GM23338 (cell line): Measurements from ENCODE around the gene RHEX. TPM values are rescaled to one million over a fixed set of nuclear protein-coding genes. Genes with fewer than 3 reads are reported as not detected.

ENCODE experiments used
- ATAC-seq: fragments of 200-7000 bp; cut with Tn5 transposase; 3 replicates; pipeline ENCODE4 v1.9.1; 2020
- DNase-seq: peaks from one replicate; pipeline ENCODE4 v3.0.0-alpha.2; 2015; ENCODE audit warnings: low spot score
- H2AFZ ChIP-seq: fragments of 200-600 bp; sonication (generic); 2 replicates; pipeline ENCODE4 v1.8.0; 2016; ENCODE audit warnings: antibody characterized with exemption, mild to moderate bottlenecking, moderate library complexity
- H3F3A ChIP-seq: fragments of 200-600 bp; sonication (generic); replicated peaks from 2 replicates; pipeline ENCODE4 v1.8.0; 2017; ENCODE audit warnings: antibody characterized with exemption, mixed run types, low read depth
- H3K27ac ChIP-seq: fragments of 200-600 bp; sonication (generic); 2 replicates; pipeline ENCODE4 v1.6.1; 2016; ENCODE audit warnings: low read depth
- H3K27me3 ChIP-seq: fragments of 200-600 bp; sonication (generic); 2 replicates; pipeline ENCODE4 v1.8.0; 2016; ENCODE audit warnings: mild to moderate bottlenecking, mixed run types, moderate library complexity; ENCODE audit not compliant: insufficient read depth
- H3K36me3 ChIP-seq: fragments of 200-600 bp; sonication (generic); 2 replicates; pipeline ENCODE4 v1.8.0; 2016; ENCODE audit warnings: mild to moderate bottlenecking; ENCODE audit not compliant: insufficient read depth
- H3K4me1 ChIP-seq: fragments of 200-600 bp; sonication (generic); 2 replicates; pipeline ENCODE4 v1.8.0; 2016; ENCODE audit warnings: mild to moderate bottlenecking, moderate library complexity; ENCODE audit not compliant: insufficient read depth
- H3K4me2 ChIP-seq: fragments of 200-600 bp; sonication (generic); 2 replicates; pipeline ENCODE4 v1.7.1; 2017; ENCODE audit warnings: mixed run types
- H3K4me3 ChIP-seq: fragments of 200-600 bp; sonication (generic); 2 replicates; pipeline ENCODE4 v1.6.1; 2016; ENCODE audit warnings: mixed run types
- H3K79me2 ChIP-seq: fragments of 200-600 bp; sonication (generic); replicated peaks from 2 replicates; pipeline ENCODE4 v1.8.0; 2017; ENCODE audit warnings: mild to moderate bottlenecking; ENCODE audit not compliant: insufficient read depth
- H3K9me2 ChIP-seq: fragments of 200-600 bp; sonication (generic); 2 replicates; pipeline ENCODE4 v1.8.0; 2017; ENCODE audit not compliant: insufficient read depth
- H4K20me1 ChIP-seq: fragments of 200-600 bp; sonication (generic); replicated peaks from 2 replicates; pipeline ENCODE4 v1.8.0; 2017; ENCODE audit warnings: mild to moderate bottlenecking; ENCODE audit not compliant: insufficient read depth
- H3K27ac Mint-ChIP-seq: 2 replicates; pipeline ENCODE4 v1.8.0; 2020; ENCODE audit warnings: inconsistent platforms, mild to moderate bottlenecking, moderate library complexity, mixed read lengths
- H3K27me3 Mint-ChIP-seq: 3 replicates; pipeline ENCODE4 v1.8.0; 2022; ENCODE audit warnings: low read depth, mild to moderate bottlenecking, moderate library complexity, mixed read lengths, inconsistent platforms; ENCODE audit not compliant: insufficient read depth, poor library complexity
- H3K36me3 Mint-ChIP-seq: 3 replicates; pipeline ENCODE4 v1.8.0; 2021; ENCODE audit warnings: low read depth, mild to moderate bottlenecking, inconsistent platforms, moderate library complexity, mixed read lengths
- H3K4me1 Mint-ChIP-seq: 3 replicates; pipeline ENCODE4 v1.8.0; 2020; ENCODE audit warnings: mild to moderate bottlenecking, inconsistent platforms, mixed read lengths
- H3K4me3 Mint-ChIP-seq: 3 replicates; pipeline ENCODE4 v1.8.0; 2021; ENCODE audit warnings: moderate library complexity, mild to moderate bottlenecking, inconsistent platforms, mixed read lengths
- H3K9me3 Mint-ChIP-seq: 3 replicates; pipeline ENCODE4 v1.8.0; 2020; ENCODE audit warnings: moderate library complexity, mild to moderate bottlenecking, inconsistent platforms, mixed read lengths
- CREB1 ChIP-seq: fragments of 250-450 bp; sonication (Bioruptor Pico); IDR thresholded peaks from 2 replicates; pipeline ENCODE4 v1.5.0; 2020; ENCODE audit warnings: low read depth, mild to moderate bottlenecking, moderate library complexity
- CTCF ChIP-seq, 2 experiments: fragments of 200-600 bp in 1 of 2; sonication (generic) in 1 of 2; conservative IDR thresholded peaks; 2 replicates each; pipeline versions ENCODE4 v1.5.1 to v1.6.1; 2016 to 2017; ENCODE audit warnings: antibody characterized with exemption in 2 of 2, low read depth in 2 of 2, mild to moderate bottlenecking in 2 of 2, moderate library complexity in 1 of 2
- ETS1 ChIP-seq: IDR thresholded peaks from 2 replicates; pipeline ENCODE4 v1.6.1; 2016; ENCODE audit warnings: antibody characterized with exemption
- EZH2 ChIP-seq: fragments of 200-600 bp; sonication (generic); IDR thresholded peaks from one replicate; pipeline ENCODE4 v1.8.0; 2017; ENCODE audit warnings: antibody characterized with exemption, mild to moderate bottlenecking, low read depth; ENCODE audit not compliant: unreplicated experiment
- EZH2phosphoT487 ChIP-seq: fragments of 200-600 bp; sonication (generic); IDR thresholded peaks from one replicate; pipeline ENCODE4 v1.8.1; 2018; ENCODE audit warnings: antibody characterized with exemption; ENCODE audit not compliant: unreplicated experiment
- JUNB ChIP-seq: IDR thresholded peaks from one replicate; pipeline ENCODE4 v1.6.1; 2016; ENCODE audit warnings: antibody characterized with exemption; ENCODE audit not compliant: unreplicated experiment
- REST ChIP-seq: IDR thresholded peaks from one replicate; pipeline ENCODE4 v1.6.1; 2018; ENCODE audit warnings: antibody characterized with exemption; ENCODE audit not compliant: unreplicated experiment
- ZNF114 ChIP-seq: fragments of 250-450 bp; sonication (Bioruptor Pico); IDR thresholded peaks from 2 replicates; pipeline ENCODE4 v1.5.0; 2020; ENCODE audit warnings: mild to moderate bottlenecking, moderate library complexity
- ZNF331 ChIP-seq: fragments of 250-450 bp; sonication (Bioruptor Pico); IDR thresholded peaks from 2 replicates; pipeline ENCODE4 v1.5.0; 2020; ENCODE audit warnings: low read depth, mild to moderate bottlenecking, moderate library complexity
- ZNF462 ChIP-seq: fragments of 250-450 bp; sonication (Bioruptor Pico); IDR thresholded peaks from 2 replicates; pipeline ENCODE4 v1.5.0; 2020; ENCODE audit warnings: mild to moderate bottlenecking, moderate library complexity
- polyA plus RNA-seq: library from polyadenylated mRNA; unstranded; fragments of >200 nt; fragmentation: Nextera tagmentation; extraction: Ambion mirVana; gene quantifications from 2 replicates; pipeline ENCODE4 v1.2.1, GENCODE V29; 2016
- total RNA-seq: library from RNA; depleted of rRNA; stranded (reverse); fragments of >200 nt; shearing (Covaris generic); gene quantifications from 2 replicates; pipeline ENCODE4 v1.2.3, GENCODE V29; 2014

RHEX gene
- total and polyA plus RNA-seq, 2 experiments from 2014 or later, result not detected

GRCh38 chr1:206048582-206048981 is 4.4 kb upstream of the RHEX start (continued):
- TF ChIP-seq CTCF (conservative IDR thresholded peaks at IDR 0.05; ENCODE audit: low read depth in 2 of 2) (no peak), CREB1 (CRISPR knock-in tag) (no peak)

- no peaks in the 10 kb centered on the region for H3F3A ChIP-seq
- no peaks in the 10 kb centered on the region for H3K27me3 ChIP-seq
- no peak overlapping the region for H2AFZ ChIP-seq
- H3K4me3 Mint-ChIP-seq, result no peak overlapping the region
- H3K4me1 ChIP-seq, result peaks cover 11% of the 10 kb centered on the region
- no peaks in the 10 kb centered on the region for H4K20me1 ChIP-seq
- H3K9me2 ChIP-seq, result no peaks in the 10 kb centered on the region
- no peaks in the 10 kb centered on the region for H3K36me3 ChIP-seq
- no peak for TF ChIP-seq CREB1 (CRISPR knock-in tag)
- TF ChIP-seq JUNB, result no peak
- no peak for TF ChIP-seq REST
- no peak for TF ChIP-seq ZNF462 (CRISPR knock-in tag)
- no peak for TF ChIP-seq ZNF331 (CRISPR knock-in tag)
- TF ChIP-seq ETS1, result no peak
- no peak for TF ChIP-seq ZNF114
- no peak for TF ChIP-seq EZH2phosphoT487
- no peak for TF ChIP-seq EZH2
- no peak overlapping the region for H3K27ac ChIP-seq
- H3K4me1 Mint-ChIP-seq, result peaks cover 7% of the 10 kb centered on the region
- no peak overlapping the region for H3K4me2 ChIP-seq
- ATAC-seq (no peak), DNase-seq (no peak)
- H3K79me2 ChIP-seq, result no peaks in the 10 kb centered on the region
- peaks cover 3% of the 10 kb centered on the region; the same call in 2 of the 3 replicates for H3K9me3 Mint-ChIP-seq
- H3K27me3 Mint-ChIP-seq, result peaks cover 5% of the 10 kb centered on the region
- peaks cover 2% of the 10 kb centered on the region; the same call in 1 of the 3 replicates for H3K36me3 Mint-ChIP-seq
- H3K4me3 ChIP-seq, result no peak overlapping the region
- no peak overlapping the region for H3K27ac Mint-ChIP-seq
These were observed 3.7 kb upstream of the RHEX start for GRCh38 chr1:206049293-206049692.
